ENCODE data around the gene PPP1R18. TPM values are rescaled to one million over a fixed set of nuclear protein-coding genes. Genes with fewer than 3 reads are reported as not detected.
"Not testable (repeated sequence)": the region's sequence is repeated elsewhere in the genome, so short reads cannot be mapped to it uniquely, and the experiment has no call there.

PPP1R18 gene
- total and polyA plus RNA-seq, 5 donors from 2014 or later = 110 to 164 (median 123) TPM

GRCh38 chr6:30725713-30726505 lies 39.5 kb upstream of the PPP1R18 start:
- Mint-ChIP-seq H3K9me3 (peaks cover 0 to 1% (median 0%) of the 10 kb centered on the region in 7 donors), H3K36me3 (peaks cover 24% of the 10 kb centered on the region), H3K4me1 (peaks cover 14 to 60% (median 35%) of the 10 kb centered on the region in 4 donors), H3K27ac (peak overlapping the region in 1 of 3 donors; percentile 78), H3K4me3 (peak overlapping the region in 1 of 4 donors; percentile 61), H3K27me3 (peaks cover 4% of the 10 kb centered on the region)
- Histone ChIP-seq H3K27ac (ENCODE audit: insufficient read depth, low read length, poor library complexity, severe bottlenecking) (peak overlapping the region; percentile 52), H3K4me1 (ENCODE audit: control insufficient read depth, insufficient read depth, low read length, poor library complexity, severe bottlenecking) (peaks cover 38% of the 10 kb centered on the region), H3K9me3 (ENCODE audit: control insufficient read depth in 2 of 2, low read length in 2 of 2) (no peaks in the 10 kb centered on the region), H3K27me3 (ENCODE audit: control insufficient read depth, insufficient read depth, low read length) (no peaks in the 10 kb centered on the region), H3K4me3 (ENCODE audit: low read depth, low read length) (no peak overlapping the region), H3K36me3 (ENCODE audit: control insufficient read depth, insufficient read depth, low read length) (peaks cover 38% of the 10 kb centered on the region)
- DNase-seq (no peak), ATAC-seq (ENCODE audit: low read depth in 2 of 2) (no peak)

- Histone ChIP-seq H3K4me3 (ENCODE audit: low read depth, low read length) (no peak overlapping the region), H3K4me1 (ENCODE audit: control insufficient read depth, insufficient read depth, low read length, poor library complexity, severe bottlenecking) (peaks cover 30% of the 10 kb centered on the region), H3K27me3 (ENCODE audit: control insufficient read depth, insufficient read depth, low read length) (no peaks in the 10 kb centered on the region), H3K9me3 (ENCODE audit: control insufficient read depth in 2 of 2, low read length in 2 of 2) (no peaks in the 10 kb centered on the region), H3K36me3 (ENCODE audit: control insufficient read depth, insufficient read depth, low read length) (peaks cover 38% of the 10 kb centered on the region), H3K27ac (ENCODE audit: insufficient read depth, low read length, poor library complexity, severe bottlenecking) (peak overlapping the region; percentile 52)
- peaks cover 24% of the 10 kb centered on the region for H3K36me3 Mint-ChIP-seq
- peaks cover 8% of the 10 kb centered on the region for H3K27me3 Mint-ChIP-seq
- ATAC-seq (ENCODE audit: low read depth in 2 of 2) (no peak), DNase-seq (no peak)
- H3K4me1 Mint-ChIP-seq = peaks cover 15 to 52% (median 33%) of the 10 kb centered on the region in 4 donors
- peak overlapping the region in 2 of 3 donors; percentile 23 to 67 for H3K27ac Mint-ChIP-seq
- H3K4me3 Mint-ChIP-seq = peak overlapping the region in 2 of 4 donors; percentile 61
- peaks cover 0 to 1% (median 0%) of the 10 kb centered on the region in 7 donors for H3K9me3 Mint-ChIP-seq
Measured at GRCh38 chr6:30724906-30725667, 38.6 kb upstream of the PPP1R18 start.

GRCh38 chr6:30723843-30724741 lies 37.6 kb upstream of the PPP1R18 start:
- H3K9me3 Mint-ChIP-seq; ATAC-seq (ENCODE audit: low read depth in 2 of 2); H3K9me3 ChIP-seq (ENCODE audit: control insufficient read depth in 2 of 2, low read length in 2 of 2); H3K27me3 Mint-ChIP-seq; H3K4me3 ChIP-seq (ENCODE audit: low read depth, low read length); DNase-seq; H3K27me3 ChIP-seq (ENCODE audit: control insufficient read depth, insufficient read depth, low read length): not testable (repeated sequence)
- Histone ChIP-seq H3K27ac (ENCODE audit: insufficient read depth, low read length, poor library complexity, severe bottlenecking) (peak overlapping the region; percentile 52), H3K4me1 (ENCODE audit: control insufficient read depth, insufficient read depth, low read length, poor library complexity, severe bottlenecking) (peaks cover 33% of the 10 kb centered on the region), H3K36me3 (ENCODE audit: control insufficient read depth, insufficient read depth, low read length) (peaks cover 38% of the 10 kb centered on the region)
- Mint-ChIP-seq H3K36me3 (peaks cover 24% of the 10 kb centered on the region), H3K4me1 (peaks cover 21 to 57% (median 39%) of the 10 kb centered on the region in 4 donors), H3K27ac (peak overlapping the region; percentile 52 to 67 (median 59)), H3K4me3 (peak overlapping the region; percentile 27 to 99 (median 45))

- ATAC-seq (ENCODE audit: low read depth in 2 of 2); H3K27me3 ChIP-seq (ENCODE audit: control insufficient read depth, insufficient read depth, low read length); H3K27me3 Mint-ChIP-seq; H3K9me3 Mint-ChIP-seq; H3K9me3 ChIP-seq (ENCODE audit: control insufficient read depth in 2 of 2, low read length in 2 of 2); DNase-seq; H3K4me3 ChIP-seq (ENCODE audit: low read depth, low read length): not testable (repeated sequence)
- Mint-ChIP-seq H3K36me3 (peaks cover 24% of the 10 kb centered on the region), H3K27ac (peak overlapping the region; percentile 59 to 98 (median 91)), H3K4me1 (peaks cover 21 to 64% (median 43%) of the 10 kb centered on the region in 4 donors), H3K4me3 (peak overlapping the region; percentile 98 to 99 (median 99))
- Histone ChIP-seq H3K36me3 (ENCODE audit: control insufficient read depth, insufficient read depth, low read length) (peaks cover 38% of the 10 kb centered on the region), H3K4me1 (ENCODE audit: control insufficient read depth, insufficient read depth, low read length, poor library complexity, severe bottlenecking) (peaks cover 36% of the 10 kb centered on the region), H3K27ac (ENCODE audit: insufficient read depth, low read length, poor library complexity, severe bottlenecking) (peak overlapping the region; percentile 94)
Measured at GRCh38 chr6:30723159-30723842, 36.9 kb upstream of the PPP1R18 start.

GRCh38 chr6:30722280-30723112 lies 36.1 kb upstream of the PPP1R18 start:
- peaks cover 35% of the 10 kb centered on the region for H3K36me3 ChIP-seq (ENCODE audit: control insufficient read depth, insufficient read depth, low read length)
- Mint-ChIP-seq H3K4me1 (peaks cover 24 to 61% (median 46%) of the 10 kb centered on the region in 4 donors), H3K27me3 (peaks cover 9% of the 10 kb centered on the region), H3K9me3 (peaks cover 0 to 1% (median 0%) of the 10 kb centered on the region in 7 donors), H3K27ac (peak overlapping the region; percentile 91 to 98 (median 96)), H3K4me3 (peak overlapping the region; percentile 98 to 99 (median 99)), H3K36me3 (peaks cover 24% of the 10 kb centered on the region)
- H3K27me3 ChIP-seq (ENCODE audit: control insufficient read depth, insufficient read depth, low read length) = no peaks in the 10 kb centered on the region
- H3K4me3 ChIP-seq (ENCODE audit: low read depth, low read length) = peak overlapping the region; percentile 64
- no peak for ATAC-seq (ENCODE audit: low read depth in 2 of 2)
- peak; percentile 74 to 83 (median 80) for DNase-seq
- H3K4me1 ChIP-seq (ENCODE audit: control insufficient read depth, insufficient read depth, low read length, poor library complexity, severe bottlenecking) = peaks cover 41% of the 10 kb centered on the region
- no peaks in the 10 kb centered on the region for H3K9me3 ChIP-seq (ENCODE audit: control insufficient read depth in 2 of 2, low read length in 2 of 2)
- peak overlapping the region; percentile 94 for H3K27ac ChIP-seq (ENCODE audit: insufficient read depth, low read length, poor library complexity, severe bottlenecking)

GRCh38 chr6:30722025-30722279 lies 35.5 kb upstream of the PPP1R18 start:
- peaks cover 35% of the 10 kb centered on the region for H3K36me3 ChIP-seq (ENCODE audit: control insufficient read depth, insufficient read depth, low read length)
- peak overlapping the region; percentile 64 for H3K4me3 ChIP-seq (ENCODE audit: low read depth, low read length)
- not testable (repeated sequence) for H3K27me3 ChIP-seq (ENCODE audit: control insufficient read depth, insufficient read depth, low read length); ATAC-seq (ENCODE audit: low read depth in 2 of 2); H3K9me3 Mint-ChIP-seq; H3K9me3 ChIP-seq (ENCODE audit: control insufficient read depth in 2 of 2, low read length in 2 of 2); H3K27me3 Mint-ChIP-seq
- Mint-ChIP-seq H3K36me3 (peaks cover 26% of the 10 kb centered on the region), H3K27ac (peak overlapping the region; percentile 94 to 98 (median 96)), H3K4me1 (peaks cover 27 to 66% (median 49%) of the 10 kb centered on the region in 4 donors), H3K4me3 (peak overlapping the region; percentile 98 to 99 (median 99))
- H3K27ac ChIP-seq (ENCODE audit: insufficient read depth, low read length, poor library complexity, severe bottlenecking) = peak overlapping the region; percentile 94
- peak in 1 of 3 donors; percentile 19 for DNase-seq
- H3K4me1 ChIP-seq (ENCODE audit: control insufficient read depth, insufficient read depth, low read length, poor library complexity, severe bottlenecking) = peaks cover 42% of the 10 kb centered on the region

Measured in CD4-positive, CD25-positive, alpha-beta regulatory T cell (primary cell).